ENCODE data around the gene CRACR2B.

Gene CRACR2B

GRCh38 chr11:827897-828192, at the start of gene CRACR2B:
CRACR2B (plus strand) TSS chr11:827919; CDS start chr11:828608, 689 bp downstream.
- no peak for ATAC-seq

GRCh38 chr11:778976-779954, 48.5 kb upstream of the CRACR2B start:
- ATAC-seq, result no peak

GRCh38 chr11:779955-780532, 47.7 kb upstream of the CRACR2B start:
- ATAC-seq, result no peak

GRCh38 chr11:782264-783174, 45.2 kb upstream of the CRACR2B start:
- no peak for ATAC-seq

GRCh38 chr11:783581-784015, 44.1 kb upstream of the CRACR2B start:
- peak in 1 of 2 donors; percentile 74 for ATAC-seq

- no peak for ATAC-seq
Measured at GRCh38 chr11:786235-787083, 41.3 kb upstream of the CRACR2B start.

GRCh38 chr11:787084-787675, 40.5 kb upstream of the CRACR2B start:
- no peak for ATAC-seq

GRCh38 chr11:788009-788640, 39.6 kb upstream of the CRACR2B start:
- no peak for ATAC-seq

- ATAC-seq, result no peak
Measured at GRCh38 chr11:788953-789940, 38.5 kb upstream of the CRACR2B start.

- peak; percentile 44 to 65 for ATAC-seq
Measured at GRCh38 chr11:789943-790342, 37.8 kb upstream of the CRACR2B start, which contains the start of gene CEND1. CEND1 (minus strand) TSS chr11:790090; CDS start chr11:788576, 1,514 bp downstream.

GRCh38 chr11:790721-791564, 36.8 kb upstream of the CRACR2B start:
- no peak for ATAC-seq

- ATAC-seq, result no peak
Measured at GRCh38 chr11:791658-792534, 35.8 kb upstream of the CRACR2B start.

GRCh38 chr11:792535-792821, 35.2 kb upstream of the CRACR2B start:
- ATAC-seq, result no peak

- ATAC-seq, result no peak
Measured at GRCh38 chr11:792873-793272, 34.8 kb upstream of the CRACR2B start.

- ATAC-seq, result no peak
Measured at GRCh38 chr11:793556-793955, 34.2 kb upstream of the CRACR2B start.

GRCh38 chr11:794013-794765, 33.5 kb upstream of the CRACR2B start:
- ATAC-seq, result no peak
